Smooth muscle cell (in vitro differentiated cells): ENCODE results near the gene MOB1A. TPM values are rescaled to one million over a fixed set of nuclear protein-coding genes. Genes with fewer than 3 reads are reported as not detected.

Source experiments
- DNase-seq: peaks from one replicate; lab custom pipeline; 2025; ENCODE audit not compliant: unreplicated experiment; lab: John Stamatoyannopoulos, UW
- H2AFZ ChIP-seq: fragments of 200-600 bp; sonication (generic); 2 replicates; pipeline ENCODE4 v1.6.0; 2016; ENCODE audit warnings: antibody characterized with exemption, low read depth, mild to moderate bottlenecking
- H3F3A ChIP-seq: fragments of 200-600 bp; sonication (generic); 2 replicates; pipeline ENCODE4 v1.6.0; 2017; ENCODE audit warnings: antibody characterized with exemption, low read depth
- H3K27ac ChIP-seq: fragments of 200-600 bp; sonication (generic); 2 replicates; pipeline ENCODE4 v1.5.1; 2016; ENCODE audit warnings: low read depth, mild to moderate bottlenecking
- H3K27me3 ChIP-seq: fragments of 200-600 bp; sonication (generic); 2 replicates; pipeline ENCODE4 v1.6.1; 2016; ENCODE audit warnings: low read depth, mild to moderate bottlenecking
- H3K36me3 ChIP-seq: fragments of 200-600 bp; sonication (generic); 2 replicates; pipeline ENCODE4 v1.5.1; 2016; ENCODE audit warnings: low read depth
- H3K4me1 ChIP-seq: fragments of 200-600 bp; sonication (generic); 2 replicates; pipeline ENCODE4 v1.5.1; 2016; ENCODE audit warnings: low read depth
- H3K4me2 ChIP-seq: fragments of 200-600 bp; sonication (generic); 2 replicates; pipeline ENCODE4 v1.6.0; 2016; ENCODE audit warnings: mild to moderate bottlenecking
- H3K4me3 ChIP-seq: fragments of 200-600 bp; sonication (generic); 2 replicates; pipeline ENCODE4 v1.5.1; 2016; ENCODE audit warnings: mild to moderate bottlenecking
- H3K79me2 ChIP-seq: fragments of 200-600 bp; sonication (generic); 2 replicates; pipeline ENCODE4 v1.6.0; 2016; ENCODE audit warnings: low read depth, mild to moderate bottlenecking
- H3K9ac ChIP-seq: fragments of 200-600 bp; sonication (generic); 2 replicates; pipeline ENCODE4 v1.6.0; 2016; ENCODE audit warnings: low read depth
- H3K9me3 ChIP-seq: fragments of 200-600 bp; sonication (generic); replicated peaks from 2 replicates; pipeline ENCODE4 v1.5.1; 2016; ENCODE audit warnings: low read depth
- H4K20me1 ChIP-seq: fragments of 200-600 bp; sonication (generic); 2 replicates; pipeline ENCODE4 v1.6.0; 2016; ENCODE audit warnings: low read depth
- CTCF ChIP-seq: fragments of 200-600 bp; sonication (generic); IDR thresholded peaks from 2 replicates; pipeline ENCODE4 v1.5.1; 2017; ENCODE audit warnings: borderline replicate concordance, mild to moderate bottlenecking, antibody characterized with exemption; ENCODE audit not compliant: insufficient read depth, poor library complexity, severe bottlenecking
- WGBS: methylation state at CpG from one replicate; pipeline ENCODE4 v1.1.7; 2016; ENCODE audit warnings: low lambda C conversion rate; 5-methylcytosine and 5-hydroxymethylcytosine counted together
- polyA plus RNA-seq: library from polyadenylated mRNA; unstranded; fragments of >200 nt; fragmentation: Nextera tagmentation; extraction: Ambion mirVana; gene quantifications from 2 replicates; pipeline ENCODE4 v1.2.1, GENCODE V29; 2016
- total RNA-seq: library from RNA; depleted of rRNA; stranded (reverse); fragments of >200 nt; gene quantifications from 2 replicates; pipeline ENCODE4 v1.2.3, GENCODE V29; 2014

MOB1A gene
- total and polyA plus RNA-seq, 2 experiments from 2014 or later = 45.2 to 98.1 TPM

- TF ChIP-seq CTCF = no peak
- Histone ChIP-seq H3K27ac (no peak overlapping the region), H2AFZ (no peak overlapping the region), H3K9me3 (no peaks in the 10 kb centered on the region), H3K36me3 (peaks cover 15% of the 10 kb centered on the region), H3K27me3 (no peaks in the 10 kb centered on the region), H3K4me1 (peaks cover 8% of the 10 kb centered on the region), H3K79me2 (peaks cover 6% of the 10 kb centered on the region), H3K4me2 (no peak overlapping the region), H3F3A (peaks cover 23% of the 10 kb centered on the region), H3K4me3 (no peak overlapping the region), H3K9ac (no peak overlapping the region), H4K20me1 (peaks cover 17% of the 10 kb centered on the region)
- DNase-seq = no peak
- 98% methylated on average over 2 of the region's 2 CpGs for WGBS
Measured at GRCh38 chr2:74152954-74153353, 25.7 kb downstream of the MOB1A start.

GRCh38 chr2:74149570-74150319 is 28.9 kb downstream of the MOB1A start:
- Histone ChIP-seq H3K9me3 (no peaks in the 10 kb centered on the region), H2AFZ (no peak overlapping the region), H3K4me3 (no peak overlapping the region), H3K27me3 (no peaks in the 10 kb centered on the region), H3K36me3 (no peaks in the 10 kb centered on the region), H3K27ac (no peak overlapping the region), H4K20me1 (peaks cover 4% of the 10 kb centered on the region), H3F3A (peaks cover 20% of the 10 kb centered on the region), H3K4me1 (peaks cover 16% of the 10 kb centered on the region), H3K4me2 (no peak overlapping the region), H3K9ac (no peak overlapping the region), H3K79me2 (peaks cover 9% of the 10 kb centered on the region)
- no peak for TF ChIP-seq CTCF
- WGBS = 96% methylated on average over 7 of the region's 7 CpGs
- DNase-seq = no peak

GRCh38 chr2:74149247-74149525 is 29.5 kb downstream of the MOB1A start:
- WGBS = 92% methylated on average over 5 of the region's 5 CpGs
- Histone ChIP-seq H3F3A (peaks cover 16% of the 10 kb centered on the region), H3K4me3 (no peak overlapping the region), H2AFZ (no peak overlapping the region), H3K27me3 (no peaks in the 10 kb centered on the region), H3K9me3 (no peaks in the 10 kb centered on the region), H3K27ac (no peak overlapping the region), H3K4me1 (peaks cover 16% of the 10 kb centered on the region), H3K4me2 (peak overlapping the region; percentile 87), H3K9ac (no peak overlapping the region), H4K20me1 (no peaks in the 10 kb centered on the region), H3K79me2 (peaks cover 9% of the 10 kb centered on the region), H3K36me3 (no peaks in the 10 kb centered on the region)
- TF ChIP-seq CTCF = no peak
- no peak for DNase-seq

- 47% methylated on average over 16 of the region's 16 CpGs for WGBS
- DNase-seq = no peak
- H3K4me3 ChIP-seq = peak overlapping the region; percentile 85
- peak overlapping the region; percentile 87 for H3K4me2 ChIP-seq
- no peaks in the 10 kb centered on the region for H4K20me1 ChIP-seq
- peaks cover 16% of the 10 kb centered on the region for H3F3A ChIP-seq
- H3K79me2 ChIP-seq = peaks cover 9% of the 10 kb centered on the region
- H3K4me1 ChIP-seq = peaks cover 16% of the 10 kb centered on the region
- TF ChIP-seq CTCF = no peak
- no peak overlapping the region for H2AFZ ChIP-seq
- no peaks in the 10 kb centered on the region for H3K9me3 ChIP-seq
- no peaks in the 10 kb centered on the region for H3K27me3 ChIP-seq
- no peaks in the 10 kb centered on the region for H3K36me3 ChIP-seq
- H3K9ac ChIP-seq = peak overlapping the region; percentile 28
- H3K27ac ChIP-seq = peak overlapping the region; percentile 29
Measured at GRCh38 chr2:74148457-74149246, 30.0 kb downstream of the MOB1A start.
